Thyroid gland (tissue), 4 donors: ENCODE measurements around the gene TMA7B. TPM values are rescaled to one million over a fixed set of nuclear protein-coding genes. Genes with fewer than 3 reads are reported as not detected.
A peak's percentile ranks its signal among the peaks of the same experiment; 100 is the strongest.

Experiments used
- DNase-seq, 2 donors: peaks; one replicate each; pipeline ENCODE4 v3.0.0-alpha.2; 2019
- H3K27ac ChIP-seq, 3 donors: fragments of 200-600 bp; sonication (generic); 1 replicate in 2 of 3; 2 replicates in 1 of 3; pipeline ENCODE4 v1.5.1; 2016 to 2019; ENCODE audit warnings: mild to moderate bottlenecking in 1 of 3, moderate library complexity in 1 of 3
- H3K27me3 ChIP-seq: fragments of 200-600 bp; sonication (generic); one replicate; pipeline ENCODE4 v1.5.1; 2019
- H3K36me3 ChIP-seq, 2 donors: fragments of 200-600 bp; sonication (generic); one replicate each; pipeline ENCODE4 v1.5.1; 2016 to 2019
- H3K4me1 ChIP-seq, 2 donors: fragments of 200-600 bp; sonication (generic); one replicate each; pipeline ENCODE4 v1.5.1; 2017 to 2019
- H3K4me3 ChIP-seq, 3 donors: fragments of 200-600 bp; sonication (generic); replicated peaks in 1 of 3; 1 replicate in 2 of 3; 2 replicates in 1 of 3; pipeline ENCODE4 v1.5.1; 2016; ENCODE audit warnings: mild to moderate bottlenecking in 1 of 3
- H3K9me3 ChIP-seq: fragments of 200-600 bp; sonication (generic); one replicate; pipeline ENCODE4 v1.5.1; 2017
- POLR2A ChIP-seq, 2 donors: fragments of 450-650 bp; IDR thresholded peaks; one replicate each; pipeline ENCODE4 v1.6.1; 2017; ENCODE audit warnings: antibody characterized with exemption in 2 of 2, mild to moderate bottlenecking in 2 of 2, moderate library complexity in 1 of 2
- WGBS, 2 donors: methylation state at CpG; one replicate each; pipeline ENCODE4 v1.1.5; 2017; 5-methylcytosine and 5-hydroxymethylcytosine counted together
- intact Hi-C: fragments of 100-400 bp; cut with DNase I; formaldehyde crosslinking; loops from one replicate; pipeline ENCODE4 v1.15.1; 2023
- total RNA-seq, 4 donors: library from RNA; depleted of rRNA; stranded (reverse); fragments of >200 nt; gene quantifications; one replicate each; pipeline ENCODE4 v1.2.3, GENCODE V29; 2016
- TF ChIP-seq, protein P1 (sequence below), 6 experiments: fragments of 200-600 bp in 3 of 6; fragments of 450-650 bp in 3 of 6; sonication (generic) in 3 of 6; IDR thresholded peaks; one replicate each; pipeline ENCODE4 v1.5.1; 2016 to 2019; ENCODE audit warnings: antibody characterized with exemption in 6 of 6, mild to moderate bottlenecking in 2 of 6, inconsistent platforms in 1 of 6, moderate library complexity in 1 of 6

Gene TMA7B
- total RNA-seq, 4 donors from 2014 or later: 0.59 TPM; not detected in 3

DNA sequence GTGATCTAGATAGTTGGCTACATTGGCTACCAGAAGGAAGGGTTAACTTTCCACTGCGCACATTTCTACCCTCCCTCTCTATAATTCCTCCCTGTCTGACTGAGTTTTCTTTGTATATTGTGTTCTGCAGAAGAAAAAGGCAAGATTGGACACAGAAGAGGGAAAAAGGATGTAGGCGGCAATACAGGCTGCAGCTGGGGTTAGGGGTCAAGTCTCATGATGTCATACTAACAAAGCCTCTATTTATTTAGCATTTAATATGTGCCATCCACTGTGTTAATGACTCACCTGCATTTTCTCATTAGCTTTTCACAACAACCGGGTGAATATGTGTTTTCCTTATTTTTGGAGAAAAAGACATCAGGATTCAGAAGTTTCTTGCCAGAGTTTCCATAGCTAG lies 36.5 kb downstream of the TMA7B start:
- no peak for DNase-seq
- TF ChIP-seq, protein P1, sequence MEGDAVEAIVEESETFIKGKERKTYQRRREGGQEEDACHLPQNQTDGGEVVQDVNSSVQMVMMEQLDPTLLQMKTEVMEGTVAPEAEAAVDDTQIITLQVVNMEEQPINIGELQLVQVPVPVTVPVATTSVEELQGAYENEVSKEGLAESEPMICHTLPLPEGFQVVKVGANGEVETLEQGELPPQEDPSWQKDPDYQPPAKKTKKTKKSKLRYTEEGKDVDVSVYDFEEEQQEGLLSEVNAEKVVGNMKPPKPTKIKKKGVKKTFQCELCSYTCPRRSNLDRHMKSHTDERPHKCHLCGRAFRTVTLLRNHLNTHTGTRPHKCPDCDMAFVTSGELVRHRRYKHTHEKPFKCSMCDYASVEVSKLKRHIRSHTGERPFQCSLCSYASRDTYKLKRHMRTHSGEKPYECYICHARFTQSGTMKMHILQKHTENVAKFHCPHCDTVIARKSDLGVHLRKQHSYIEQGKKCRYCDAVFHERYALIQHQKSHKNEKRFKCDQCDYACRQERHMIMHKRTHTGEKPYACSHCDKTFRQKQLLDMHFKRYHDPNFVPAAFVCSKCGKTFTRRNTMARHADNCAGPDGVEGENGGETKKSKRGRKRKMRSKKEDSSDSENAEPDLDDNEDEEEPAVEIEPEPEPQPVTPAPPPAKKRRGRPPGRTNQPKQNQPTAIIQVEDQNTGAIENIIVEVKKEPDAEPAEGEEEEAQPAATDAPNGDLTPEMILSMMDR (IDR thresholded peaks at IDR 0.05): no peak
- no peak for TF ChIP-seq POLR2A (IDR thresholded peaks at IDR 0.05)
- intact Hi-C loops: no loop called here
- H3K9me3 ChIP-seq: no peaks in the 10 kb centered on the region
- H3K36me3 ChIP-seq: no peaks in the 10 kb centered on the region
- H3K27ac ChIP-seq: peak overlapping the region; percentile 1 to 90 (median 54)
- H3K4me3 ChIP-seq: no peak overlapping the region
- WGBS, 2 donors: 54 to 73% methylated on average over 3 of the region's 3 CpGs
- H3K4me1 ChIP-seq: peaks cover 48 to 59% of the 10 kb centered on the region in 2 donors
- H3K27me3 ChIP-seq: no peaks in the 10 kb centered on the region

GRCh38 chr22:39997421-39997820 lies 37.2 kb downstream of the TMA7B start:
- H3K36me3 ChIP-seq: no peaks in the 10 kb centered on the region
- TF ChIP-seq, protein P1 (IDR thresholded peaks at IDR 0.05): no peak
- no peak for TF ChIP-seq POLR2A (IDR thresholded peaks at IDR 0.05)
- peaks cover 48 to 66% of the 10 kb centered on the region in 2 donors for H3K4me1 ChIP-seq
- DNase-seq: no peak
- H3K4me3 ChIP-seq: no peak overlapping the region
- H3K9me3 ChIP-seq: no peaks in the 10 kb centered on the region
- WGBS, 2 donors: 83 to 86% methylated on average over 3 of the region's 3 CpGs
- peak overlapping the region; percentile 1 to 90 (median 54) for H3K27ac ChIP-seq
- intact Hi-C loops: no loop called here
- H3K27me3 ChIP-seq: no peaks in the 10 kb centered on the region

- H3K36me3 ChIP-seq: no peaks in the 10 kb centered on the region
- peak overlapping the region; percentile 1 to 90 (median 54) for H3K27ac ChIP-seq
- 44 to 45% methylated on average over 11 of the region's 11 CpGs for WGBS, 2 donors
- TF ChIP-seq POLR2A (IDR thresholded peaks at IDR 0.05): no peak
- TF ChIP-seq, protein P1 (IDR thresholded peaks at IDR 0.05): peak in 1 of 6 experiments; percentile 20
- no peak overlapping the region for H3K4me3 ChIP-seq
- peaks cover 48 to 73% of the 10 kb centered on the region in 2 donors for H3K4me1 ChIP-seq
- DNase-seq: peak; percentile 92
- intact Hi-C loops: no loop called here
- H3K27me3 ChIP-seq: no peaks in the 10 kb centered on the region
- H3K9me3 ChIP-seq: no peaks in the 10 kb centered on the region
These were observed 37.9 kb downstream of the TMA7B start for GRCh38 chr22:39997939-39998726.

GRCh38 chr22:39999144-39999757 lies 39.1 kb downstream of the TMA7B start:
- H3K4me1 ChIP-seq: peaks cover 48 to 73% of the 10 kb centered on the region in 2 donors
- H3K4me3 ChIP-seq: no peak overlapping the region
- H3K36me3 ChIP-seq: no peaks in the 10 kb centered on the region
- H3K27me3 ChIP-seq: no peaks in the 10 kb centered on the region
- DNase-seq: no peak
- intact Hi-C loops: no loop called here
- H3K9me3 ChIP-seq: no peaks in the 10 kb centered on the region
- WGBS, 2 donors: 81 to 82% methylated on average over 8 to 16 of the region's 16 CpGs
- H3K27ac ChIP-seq: peak overlapping the region; percentile 13 to 42 (median 30)
- TF ChIP-seq, protein P1 (IDR thresholded peaks at IDR 0.05): no peak
- no peak for TF ChIP-seq POLR2A (IDR thresholded peaks at IDR 0.05)

- TF ChIP-seq, protein P1 (IDR thresholded peaks at IDR 0.05): no peak
- TF ChIP-seq POLR2A (IDR thresholded peaks at IDR 0.05): no peak
- no peak for DNase-seq
- Histone ChIP-seq H3K27ac (peak overlapping the region in 2 of 3 donors; percentile 30 to 42), H3K36me3 (no peaks in the 10 kb centered on the region), H3K4me3 (no peak overlapping the region), H3K9me3 (no peaks in the 10 kb centered on the region), H3K27me3 (no peaks in the 10 kb centered on the region), H3K4me1 (peaks cover 48 to 77% of the 10 kb centered on the region in 2 donors)
- intact Hi-C loops: no loop called here
- 95% methylated on average over 5 of the region's 5 CpGs for WGBS, 2 donors
These were observed 40.0 kb downstream of the TMA7B start for GRCh38 chr22:40000171-40000570.
